ENCODE measurements around the gene KCTD1.

The KCTD1 gene

GRCh38 chr18:26549263-26550094, 1.1 kb upstream of the KCTD1 start:
- DNase-seq = no peak

- DNase-seq = no peak
Measured at GRCh38 chr18:26547646-26548414, 523 bp downstream of the KCTD1 start.

- DNase-seq = no peak
Measured at GRCh38 chr18:26546875-26547645, 1.3 kb downstream of the KCTD1 start.

GRCh38 chr18:26546170-26546874, 2.0 kb downstream of the KCTD1 start:
- no peak for DNase-seq

GRCh38 chr18:26545335-26546123, 2.8 kb downstream of the KCTD1 start:
- no peak for DNase-seq

- DNase-seq = no peak
Measured at GRCh38 chr18:26544451-26544850, 3.9 kb downstream of the KCTD1 start.

GRCh38 chr18:26543373-26543772, 5.0 kb downstream of the KCTD1 start:
- DNase-seq = no peak

GRCh38 chr18:26540043-26540628, 8.2 kb downstream of the KCTD1 start:
- DNase-seq = no peak

- no peak for DNase-seq
Measured at GRCh38 chr18:26538524-26538923, 9.8 kb downstream of the KCTD1 start.

- no peak for DNase-seq
Measured at GRCh38 chr18:26536664-26537063, 11.7 kb downstream of the KCTD1 start.

GRCh38 chr18:26536032-26536431, 12.3 kb downstream of the KCTD1 start:
- no peak for DNase-seq

- DNase-seq = no peak
Measured at GRCh38 chr18:26535630-26536029, 12.7 kb downstream of the KCTD1 start.

- no peak for DNase-seq
Measured at GRCh38 chr18:26532367-26533340, 15.7 kb downstream of the KCTD1 start.

- DNase-seq = no peak
Measured at GRCh38 chr18:26531605-26532298, 16.6 kb downstream of the KCTD1 start.

- no peak for DNase-seq
Measured at GRCh38 chr18:26526966-26527234, 21.5 kb downstream of the KCTD1 start.

GRCh38 chr18:26526128-26526965, 22.0 kb downstream of the KCTD1 start:
- DNase-seq = no peak

GRCh38 chr18:26524504-26525351, 23.6 kb downstream of the KCTD1 start:
- no peak for DNase-seq

GRCh38 chr18:26524002-26524401, 24.4 kb downstream of the KCTD1 start:
- no peak for DNase-seq
